ENCODE measurements around the gene ASCC1. TPM values are rescaled to one million over a fixed set of nuclear protein-coding genes. Genes with fewer than 3 reads are reported as not detected.

Gene ASCC1
- total RNA-seq, 3 donors from 2014 or later (not counting 1 experiment from before 2014, with no cell fraction given): 26.0 to 35.2 (median 29.3) TPM

GRCh38 chr10:72235544-72236279, 19.6 kb upstream of the ASCC1 start:
- Histone ChIP-seq H3K4me1 (ENCODE audit: control insufficient read depth, insufficient read depth, low read length) (peaks cover 4% of the 10 kb centered on the region), H3K4me3 (ENCODE audit: low read length) (no peak overlapping the region), H3K36me3 (ENCODE audit: control insufficient read depth, insufficient read depth, low read length) (peaks cover 41% of the 10 kb centered on the region), H3K9me3 (ENCODE audit: control insufficient read depth, insufficient read depth, low read length) (no peaks in the 10 kb centered on the region), H3K27me3 (ENCODE audit: control insufficient read depth, insufficient read depth, low read length) (no peaks in the 10 kb centered on the region), H3K27ac (ENCODE audit: low read length) (no peak overlapping the region)
- Mint-ChIP-seq H3K27me3 (ENCODE audit: low read depth in 2 of 2) (no peaks in the 10 kb centered on the region), H3K4me1 (peaks cover 4 to 12% of the 10 kb centered on the region in 2 donors), H3K4me3 (no peak overlapping the region), H3K36me3 (peaks cover 4% of the 10 kb centered on the region), H3K27ac (no peak overlapping the region), H3K9me3 (no peaks in the 10 kb centered on the region)
- DNase-seq: no peak
- intact Hi-C loops (cut with micrococcal nuclease): no loop called here
- 96% methylated on average over 3 of the region's 6 CpGs for WGBS (ENCODE audit: insufficient coverage)
- TF ChIP-seq CTCF (IDR thresholded peaks at IDR 0.05): no peak
- no peak for ATAC-seq

GRCh38 chr10:72234560-72235095, 18.6 kb upstream of the ASCC1 start:
- Mint-ChIP-seq H3K27me3 (ENCODE audit: low read depth in 2 of 2) (no peaks in the 10 kb centered on the region), H3K4me1 (peaks cover 9 to 11% of the 10 kb centered on the region in 2 donors), H3K36me3 (peaks cover 9% of the 10 kb centered on the region), H3K9me3 (no peaks in the 10 kb centered on the region), H3K4me3 (no peak overlapping the region), H3K27ac (no peak overlapping the region)
- intact Hi-C loops (cut with micrococcal nuclease): no loop called here
- no peaks in the 10 kb centered on the region for H3K9me3 ChIP-seq (ENCODE audit: control insufficient read depth, insufficient read depth, low read length)
- 96% methylated on average over 6 of the region's 6 CpGs for WGBS (ENCODE audit: insufficient coverage)
- no peak for DNase-seq
- no peaks in the 10 kb centered on the region for H3K27me3 ChIP-seq (ENCODE audit: control insufficient read depth, insufficient read depth, low read length)
- no peak for ATAC-seq
- H3K36me3 ChIP-seq (ENCODE audit: control insufficient read depth, insufficient read depth, low read length): peaks cover 51% of the 10 kb centered on the region
- H3K27ac ChIP-seq (ENCODE audit: low read length): no peak overlapping the region
- peaks cover 4% of the 10 kb centered on the region for H3K4me1 ChIP-seq (ENCODE audit: control insufficient read depth, insufficient read depth, low read length)
- no peak for TF ChIP-seq CTCF (IDR thresholded peaks at IDR 0.05)
- H3K4me3 ChIP-seq (ENCODE audit: low read length): no peak overlapping the region

GRCh38 chr10:72233621-72234020, 17.5 kb upstream of the ASCC1 start:
- intact Hi-C loops (cut with micrococcal nuclease): no loop called here
- H3K27ac Mint-ChIP-seq: no peak overlapping the region
- Histone ChIP-seq H3K4me1 (ENCODE audit: control insufficient read depth, insufficient read depth, low read length) (peaks cover under 1% of the 10 kb centered on the region), H3K36me3 (ENCODE audit: control insufficient read depth, insufficient read depth, low read length) (peaks cover 53% of the 10 kb centered on the region), H3K4me3 (ENCODE audit: low read length) (no peak overlapping the region), H3K27ac (ENCODE audit: low read length) (no peak overlapping the region), H3K9me3 (ENCODE audit: control insufficient read depth, insufficient read depth, low read length) (no peaks in the 10 kb centered on the region), H3K27me3 (ENCODE audit: control insufficient read depth, insufficient read depth, low read length) (no peaks in the 10 kb centered on the region)
- H3K9me3 Mint-ChIP-seq: no peaks in the 10 kb centered on the region
- H3K27me3 Mint-ChIP-seq (ENCODE audit: low read depth in 2 of 2): no peaks in the 10 kb centered on the region
- DNase-seq: no peak
- peaks cover 14 to 16% of the 10 kb centered on the region in 2 donors for H3K4me1 Mint-ChIP-seq
- H3K4me3 Mint-ChIP-seq: no peak overlapping the region
- no peak for TF ChIP-seq CTCF (IDR thresholded peaks at IDR 0.05)
- ATAC-seq: no peak
- H3K36me3 Mint-ChIP-seq: peaks cover 14% of the 10 kb centered on the region

Measured in natural killer cell (primary cell).